KBM-7 (cell line): ENCODE data around the gene MICAL2.

Experiments used
- DNase-seq: peaks from one replicate; pipeline ENCODE4 v3.0.0-alpha.2; 2015
- in situ Hi-C: fragments of 300-500 bp; cut with MboI; formaldehyde crosslinking; loops from 2 replicates; pipeline ENCODE4 v1.14.3; 2020; ENCODE audit warnings: low sequenced_read_pairs, low pct_unique_long_range_greater_than_20kb, mixed read lengths

The MICAL2 gene, protein sequence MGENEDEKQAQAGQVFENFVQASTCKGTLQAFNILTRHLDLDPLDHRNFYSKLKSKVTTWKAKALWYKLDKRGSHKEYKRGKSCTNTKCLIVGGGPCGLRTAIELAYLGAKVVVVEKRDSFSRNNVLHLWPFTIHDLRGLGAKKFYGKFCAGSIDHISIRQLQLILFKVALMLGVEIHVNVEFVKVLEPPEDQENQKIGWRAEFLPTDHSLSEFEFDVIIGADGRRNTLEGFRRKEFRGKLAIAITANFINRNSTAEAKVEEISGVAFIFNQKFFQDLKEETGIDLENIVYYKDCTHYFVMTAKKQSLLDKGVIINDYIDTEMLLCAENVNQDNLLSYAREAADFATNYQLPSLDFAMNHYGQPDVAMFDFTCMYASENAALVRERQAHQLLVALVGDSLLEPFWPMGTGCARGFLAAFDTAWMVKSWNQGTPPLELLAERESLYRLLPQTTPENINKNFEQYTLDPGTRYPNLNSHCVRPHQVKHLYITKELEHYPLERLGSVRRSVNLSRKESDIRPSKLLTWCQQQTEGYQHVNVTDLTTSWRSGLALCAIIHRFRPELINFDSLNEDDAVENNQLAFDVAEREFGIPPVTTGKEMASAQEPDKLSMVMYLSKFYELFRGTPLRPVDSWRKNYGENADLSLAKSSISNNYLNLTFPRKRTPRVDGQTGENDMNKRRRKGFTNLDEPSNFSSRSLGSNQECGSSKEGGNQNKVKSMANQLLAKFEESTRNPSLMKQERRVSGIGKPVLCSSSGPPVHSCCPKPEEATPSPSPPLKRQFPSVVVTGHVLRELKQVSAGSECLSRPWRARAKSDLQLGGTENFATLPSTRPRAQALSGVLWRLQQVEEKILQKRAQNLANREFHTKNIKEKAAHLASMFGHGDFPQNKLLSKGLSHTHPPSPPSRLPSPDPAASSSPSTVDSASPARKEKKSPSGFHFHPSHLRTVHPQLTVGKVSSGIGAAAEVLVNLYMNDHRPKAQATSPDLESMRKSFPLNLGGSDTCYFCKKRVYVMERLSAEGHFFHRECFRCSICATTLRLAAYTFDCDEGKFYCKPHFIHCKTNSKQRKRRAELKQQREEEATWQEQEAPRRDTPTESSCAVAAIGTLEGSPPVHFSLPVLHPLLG

DNA sequence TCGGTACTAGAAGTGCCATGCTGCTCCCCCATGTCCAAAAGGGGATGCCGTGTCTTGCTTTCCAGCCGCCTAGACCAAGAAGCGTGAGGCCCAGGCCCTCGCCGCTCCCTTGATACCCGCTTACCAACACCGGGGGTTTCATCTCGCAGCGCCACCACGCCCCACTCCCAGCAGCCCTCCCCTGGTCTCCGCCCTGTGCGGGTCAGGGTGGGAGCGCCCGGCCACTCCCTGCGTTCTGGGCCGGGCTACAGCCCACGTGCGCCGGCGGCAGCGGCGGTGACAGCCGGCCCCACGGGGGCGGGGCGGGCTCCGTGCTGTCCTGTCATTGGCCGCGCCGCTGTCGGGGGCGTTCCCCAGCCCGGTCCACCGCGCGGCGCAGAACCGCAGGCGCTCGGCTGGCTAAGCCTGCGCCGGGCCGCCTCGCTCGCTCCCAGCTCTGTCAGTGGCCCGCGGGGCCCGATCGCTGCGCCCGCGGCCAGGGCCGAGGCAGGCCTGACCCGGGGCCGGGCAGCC lies at the start of gene MICAL2:
Gene MICAL2, plus strand, starts transcription at position 390 of the 513 bp plus-strand sequence. CDS start 51,566 bp downstream, outside the sequence.
- in situ Hi-C loops, result no loop called here
- peak; percentile 90 for DNase-seq

DNA sequence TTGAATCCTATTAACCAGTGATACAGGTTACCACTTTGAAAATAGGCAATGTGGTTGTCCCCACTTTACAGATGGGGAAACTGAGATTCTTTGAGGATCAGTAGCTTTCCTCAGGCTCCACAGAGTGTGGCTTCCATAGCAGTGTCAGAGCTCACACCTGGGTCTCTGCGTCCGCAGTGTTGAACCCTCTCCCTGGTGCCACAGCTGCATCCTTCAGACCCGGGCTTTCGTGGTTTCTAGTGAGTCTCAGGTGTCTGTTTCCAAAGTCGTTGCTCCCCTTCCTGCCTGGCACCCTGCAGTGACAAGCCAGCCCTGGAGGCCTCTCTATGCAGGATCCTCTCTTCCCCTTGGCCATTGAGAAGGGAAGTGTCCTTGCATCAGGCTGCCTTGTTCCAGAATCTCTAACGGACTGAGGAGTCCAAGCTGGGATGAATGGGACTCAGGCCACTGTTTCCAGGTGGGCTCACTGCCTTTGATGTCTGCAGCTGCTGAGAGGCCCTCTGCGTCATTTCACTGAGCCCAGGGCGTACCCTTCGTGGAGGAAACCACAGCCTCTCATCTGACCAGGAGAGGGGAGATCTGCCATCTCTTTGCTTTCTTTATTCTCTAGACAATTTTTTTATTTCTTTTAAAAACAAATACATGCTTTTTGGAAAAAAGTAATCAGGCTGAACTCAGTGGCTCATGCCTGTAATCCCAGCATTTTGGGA lies 48.4 kb upstream of the MICAL2 start:
- DNase-seq, result no peak
- in situ Hi-C loops, result no loop called here

DNA sequence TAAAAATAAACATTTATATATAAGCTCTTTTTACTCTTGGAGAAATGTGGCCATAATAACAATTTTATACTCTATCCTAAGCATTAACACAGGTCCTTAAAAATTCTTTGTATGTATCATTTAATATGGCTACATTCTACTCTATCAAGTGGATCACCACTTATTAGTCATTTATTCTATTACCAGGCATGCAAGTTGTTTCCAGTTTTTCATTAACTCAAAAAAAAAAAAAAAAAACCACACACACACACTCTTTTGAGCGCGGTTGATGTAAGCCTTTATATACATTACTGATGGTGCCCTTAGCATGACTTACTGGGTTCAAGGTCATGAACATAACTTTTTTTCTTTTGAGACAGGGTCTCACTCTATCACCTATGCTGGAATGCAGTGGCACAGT lies 47.1 kb upstream of the MICAL2 start:
- in situ Hi-C loops, result no loop called here
- DNase-seq, result no peak

- in situ Hi-C loops, result no loop called here
- no peak for DNase-seq
These were observed 46.0 kb upstream of the MICAL2 start for GRCh38 chr11:12064136-12064953.

GRCh38 chr11:12064954-12065280 lies 45.5 kb upstream of the MICAL2 start:
- in situ Hi-C loops, result no loop called here
- no peak for DNase-seq

GRCh38 chr11:12066056-12066798 lies 44.2 kb upstream of the MICAL2 start:
- DNase-seq, result no peak
- in situ Hi-C loops, result no loop called here

- in situ Hi-C loops, result no loop called here
- peak; percentile 80 for DNase-seq
These were observed 43.4 kb upstream of the MICAL2 start for GRCh38 chr11:12066799-12067508.

GRCh38 chr11:12067796-12068357 lies 42.5 kb upstream of the MICAL2 start:
- no peak for DNase-seq
- in situ Hi-C loops, result no loop called here

- in situ Hi-C loops, result no loop called here
- DNase-seq, result no peak
These were observed 41.2 kb upstream of the MICAL2 start for GRCh38 chr11:12069066-12069676.

GRCh38 chr11:12070446-12071267 lies 39.7 kb upstream of the MICAL2 start:
- in situ Hi-C loops, result no loop called here
- no peak for DNase-seq

- DNase-seq, result no peak
- in situ Hi-C loops, result no loop called here
These were observed 38.8 kb upstream of the MICAL2 start for GRCh38 chr11:12071574-12071973.

GRCh38 chr11:12073436-12073835 lies 37.0 kb upstream of the MICAL2 start:
- in situ Hi-C loops, result no loop called here

DNA sequence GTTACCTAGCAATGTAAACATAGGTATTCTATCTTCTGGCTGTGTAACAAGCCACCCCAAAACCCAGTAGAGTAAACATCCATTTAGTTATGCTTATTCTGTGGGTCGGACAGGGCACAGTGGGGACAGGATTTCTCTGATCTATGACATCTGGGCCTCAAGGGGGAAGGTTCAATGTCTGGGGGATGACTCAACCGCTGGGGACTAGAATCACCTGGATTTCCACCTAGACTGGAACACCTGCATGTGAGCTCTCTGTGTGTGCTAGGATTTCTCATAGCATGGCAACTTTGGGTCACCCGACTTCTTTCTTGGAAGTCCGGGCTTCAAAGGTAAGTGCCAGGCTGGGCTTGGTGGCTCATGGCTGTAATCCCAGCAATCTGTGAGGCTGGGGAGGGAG lies 36.5 kb upstream of the MICAL2 start:
- DNase-seq, result no peak
- in situ Hi-C loops, result no loop called here

More at GRCh38 chr11:12073436-12073835, 37.0 kb upstream of the MICAL2 start:
- no peak for DNase-seq

- in situ Hi-C loops, result no loop called here
- no peak for DNase-seq
These were observed 35.7 kb upstream of the MICAL2 start for GRCh38 chr11:12074529-12075195.

GRCh38 chr11:12075291-12075690 lies 35.1 kb upstream of the MICAL2 start:
- in situ Hi-C loops, result no loop called here
- DNase-seq, result no peak
